Left forelimb (tissue), 1 donor: ENCODE measurements around the gene SCNN1G.

Experiments
- DNase-seq: peaks from one replicate; pipeline ENCODE4 v3.0.0-alpha.2; 2018; ENCODE audit warnings: low spot score

The SCNN1G gene

GRCh38 chr16:23202166-23202565 lies 19.6 kb downstream of the SCNN1G start:
- no peak for DNase-seq

- no peak for DNase-seq
Measured at GRCh38 chr16:23206986-23207385, 24.4 kb downstream of the SCNN1G start.

GRCh38 chr16:23207485-23207884 lies 24.9 kb downstream of the SCNN1G start:
- no peak for DNase-seq

- DNase-seq, result no peak
Measured at GRCh38 chr16:23209606-23210005, 27.1 kb downstream of the SCNN1G start.

DNA sequence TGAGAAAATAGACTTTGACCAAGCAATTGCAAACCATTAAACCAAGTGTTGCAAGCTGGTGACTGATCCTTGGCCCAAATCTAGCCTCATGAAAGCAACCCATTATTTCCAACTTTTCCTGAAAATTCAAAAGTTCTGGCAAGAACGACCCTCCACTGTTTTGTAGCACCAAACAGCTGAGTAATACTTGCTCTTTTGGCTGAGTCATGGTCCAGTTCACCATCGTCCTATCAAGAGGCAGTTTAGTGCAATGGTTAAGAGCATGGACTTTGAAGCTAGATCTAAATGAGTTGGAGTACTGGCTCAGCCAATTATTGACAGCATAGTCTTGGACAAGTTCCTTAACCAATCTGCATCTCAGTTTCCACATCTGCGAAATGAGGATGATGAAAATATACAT lies 31.3 kb downstream of the SCNN1G start:
- no peak for DNase-seq

GRCh38 chr16:23214796-23215195 lies 32.3 kb downstream of the SCNN1G start:
- no peak for DNase-seq

- no peak for DNase-seq
Measured at GRCh38 chr16:23215435-23215834, 32.9 kb downstream of the SCNN1G start.

DNA sequence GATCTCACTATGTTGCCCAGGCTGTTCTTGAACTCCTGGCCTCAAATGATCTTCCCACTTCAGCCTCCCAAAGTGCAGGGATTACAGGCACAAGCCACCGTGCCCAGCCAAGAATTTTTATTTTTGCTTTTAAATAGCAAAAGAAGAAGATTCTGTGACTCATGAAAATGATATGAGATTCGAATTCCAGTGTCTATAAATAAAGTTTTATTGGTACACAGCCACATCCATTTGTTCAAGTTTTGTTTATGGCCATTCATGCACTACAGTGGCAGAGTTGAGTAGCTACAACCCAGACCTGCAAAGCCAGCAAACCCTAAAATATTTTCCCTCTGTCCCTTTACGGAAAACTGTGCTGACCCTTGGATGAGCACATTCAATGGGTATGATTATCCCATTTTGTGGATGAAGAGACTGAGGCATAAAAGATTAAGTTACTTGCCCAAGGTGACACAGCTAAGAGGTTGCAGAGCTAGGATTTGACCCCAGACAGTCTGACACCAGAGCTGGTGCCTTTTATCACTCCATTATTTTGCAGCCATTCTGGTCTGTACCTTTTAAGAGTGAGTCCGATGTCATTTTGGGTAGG lies 34.2 kb downstream of the SCNN1G start:
- no peak for DNase-seq

GRCh38 chr16:23217646-23218045 lies 35.1 kb downstream of the SCNN1G start:
- no peak for DNase-seq

- DNase-seq, result no peak
Measured at GRCh38 chr16:23222929-23223328, 40.4 kb downstream of the SCNN1G start.

DNA sequence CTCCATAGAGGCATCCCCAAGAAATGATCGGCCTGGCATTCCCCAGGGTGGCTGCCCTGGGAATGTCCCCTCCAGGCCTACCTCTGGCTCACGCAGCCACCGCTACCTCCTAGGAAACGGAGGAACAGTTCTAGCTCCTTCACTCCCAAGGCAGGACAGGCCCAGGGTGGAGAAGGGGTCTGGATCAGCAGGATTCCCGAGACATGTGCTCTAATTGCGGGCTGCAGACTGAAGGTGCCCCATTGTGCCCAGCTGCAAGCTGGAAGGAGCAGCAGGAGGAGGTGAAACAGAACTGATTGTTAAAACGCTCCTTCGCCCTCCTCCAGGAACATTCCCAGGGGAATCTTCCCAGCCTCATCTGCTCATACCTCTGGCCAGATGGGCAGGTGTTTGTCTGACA lies 40.8 kb downstream of the SCNN1G start:
- DNase-seq, result no peak

GRCh38 chr16:23225109-23225508 lies 42.6 kb downstream of the SCNN1G start:
- no peak for DNase-seq

GRCh38 chr16:23225634-23226033 lies 43.1 kb downstream of the SCNN1G start:
- no peak for DNase-seq

- no peak for DNase-seq
Measured at GRCh38 chr16:23227529-23227928, 45.0 kb downstream of the SCNN1G start.

DNA sequence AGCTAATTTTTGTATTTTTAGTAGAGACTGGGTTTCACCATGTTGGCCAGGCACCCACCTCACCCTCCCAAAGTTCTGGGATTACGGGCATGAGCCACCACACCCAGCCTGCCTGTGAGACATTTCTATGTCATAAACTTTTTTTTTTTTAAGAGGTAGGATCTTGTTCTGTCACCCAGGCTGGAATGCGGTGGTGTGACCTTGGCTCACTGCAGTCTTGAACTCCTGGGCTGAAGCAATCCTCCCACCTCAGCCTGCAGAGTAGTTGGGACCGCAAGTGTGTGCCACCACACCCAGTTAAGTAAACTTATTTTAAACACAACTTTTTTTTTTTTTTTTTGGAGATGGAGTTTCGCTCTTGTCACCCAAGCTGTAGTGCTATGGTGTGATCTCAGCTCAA lies 47.2 kb downstream of the SCNN1G start:
- no peak for DNase-seq

- no peak for DNase-seq
Measured at GRCh38 chr16:23232806-23233205, 50.3 kb downstream of the SCNN1G start.

- no peak for DNase-seq
Measured at GRCh38 chr16:23235176-23235575, 52.6 kb downstream of the SCNN1G start.

DNA sequence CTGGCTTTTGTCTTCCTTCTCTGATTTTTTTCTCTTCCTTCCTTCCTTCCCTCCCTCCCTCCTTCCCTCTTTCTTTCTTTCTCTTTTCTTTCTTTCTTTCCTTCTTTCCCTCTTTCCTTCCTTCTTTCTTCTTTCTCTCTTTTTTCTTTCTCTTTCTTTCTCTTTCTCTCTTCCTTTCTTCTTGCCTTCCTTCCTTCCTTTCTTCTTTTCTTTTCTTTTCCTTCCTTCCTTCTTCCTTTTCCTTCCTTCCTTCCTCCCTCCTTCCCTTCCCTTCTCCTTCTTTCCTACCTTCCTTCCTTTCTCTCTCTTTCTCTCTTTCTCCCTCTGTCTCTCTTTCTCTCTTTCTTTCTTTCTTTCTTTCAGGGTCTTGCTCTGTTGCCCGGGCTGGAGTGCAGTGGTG lies 54.4 kb downstream of the SCNN1G start:
- DNase-seq, result no peak

- DNase-seq, result no peak
Measured at GRCh38 chr16:23240994-23241393, 58.4 kb downstream of the SCNN1G start.

DNA sequence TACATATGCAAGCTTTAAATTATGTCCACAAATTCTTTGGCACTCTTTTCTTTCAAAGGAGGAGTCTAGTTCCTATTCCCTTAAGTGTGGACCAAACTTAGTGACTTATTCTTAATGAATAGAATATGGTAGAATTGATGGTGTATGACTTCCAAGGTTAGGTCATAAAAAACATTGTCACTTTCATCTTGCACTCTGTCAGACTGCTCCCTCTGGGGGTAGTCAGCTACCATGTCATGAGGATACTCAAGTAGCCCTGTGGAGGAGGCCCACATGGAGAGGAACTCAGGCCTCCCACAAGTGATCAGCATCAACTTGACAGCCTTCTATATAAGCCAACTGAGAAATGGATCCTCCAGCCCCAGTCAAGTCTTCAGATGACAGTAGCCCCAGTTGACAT lies 61.6 kb downstream of the SCNN1G start:
- DNase-seq, result no peak

DNA sequence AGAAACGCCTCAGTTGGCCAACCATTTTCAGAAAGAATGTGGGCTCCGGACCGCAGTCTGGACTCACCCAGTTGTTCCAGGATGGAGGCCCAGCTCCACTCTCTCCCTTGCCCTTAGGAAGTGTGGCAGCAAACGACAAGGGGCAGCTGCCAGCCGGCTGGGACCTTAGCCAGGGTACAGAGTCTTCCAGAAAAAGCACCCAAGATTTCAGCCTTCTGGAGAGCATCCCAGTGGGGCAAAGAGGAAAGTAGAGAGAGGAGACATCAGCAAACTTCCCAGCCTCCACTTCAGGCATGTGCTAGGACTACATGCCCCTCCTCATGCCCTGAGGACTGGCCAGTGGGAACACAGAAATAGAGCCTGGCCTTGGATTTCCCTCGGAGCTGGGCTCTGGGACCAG lies 62.7 kb downstream of the SCNN1G start:
- DNase-seq, result no peak

GRCh38 chr16:23248261-23249194 lies 66.0 kb downstream of the SCNN1G start:
- no peak for DNase-seq

DNA sequence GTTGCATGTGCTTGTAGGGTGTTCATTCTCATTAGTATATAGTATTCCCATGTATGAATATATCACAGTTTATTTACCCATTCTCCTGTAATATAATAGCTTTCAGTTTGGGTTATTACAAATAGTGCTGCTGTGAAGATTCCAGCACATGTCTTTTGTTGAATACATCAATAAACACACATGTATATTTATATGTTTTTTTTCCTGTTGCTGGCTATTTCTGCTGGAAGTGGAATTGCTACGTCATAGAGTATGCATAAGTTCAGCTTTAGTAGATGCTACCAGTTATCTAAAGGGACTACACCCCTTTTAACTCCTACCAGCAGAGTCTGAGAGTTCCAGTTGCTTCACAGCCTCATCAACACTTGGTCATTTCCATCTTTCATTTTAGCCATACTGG lies 67.3 kb downstream of the SCNN1G start:
- no peak for DNase-seq

DNA sequence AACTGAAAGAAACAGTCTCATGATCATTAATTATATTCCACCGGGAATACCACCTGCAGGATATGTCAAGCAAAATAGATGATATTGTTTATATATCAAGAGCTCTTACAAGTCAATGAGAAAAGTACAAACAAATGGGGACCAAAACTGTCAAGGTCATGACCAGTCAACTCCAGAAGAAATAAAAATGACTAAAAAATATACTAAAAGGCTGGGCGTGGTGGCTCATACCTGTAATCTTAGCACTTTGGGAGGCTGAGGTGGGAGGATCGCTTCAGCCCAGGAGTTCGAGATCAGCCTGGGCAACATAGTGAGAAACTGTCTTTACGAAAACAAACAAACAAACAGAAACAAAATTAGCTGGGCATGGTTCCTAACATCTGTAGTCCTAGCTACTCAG lies 69.8 kb downstream of the SCNN1G start:
- DNase-seq, result no peak
